Neutrophil (primary cell): ENCODE data around the gene TTC8.
A peak's percentile ranks its signal among the peaks of the same experiment; 100 is the strongest.

Experiments
- H3K27ac ChIP-seq: fragments of 200-600 bp; sonication (generic); 2 replicates; pipeline ENCODE4 v1.5.1; 2016; ENCODE audit warnings: mild to moderate bottlenecking, moderate library complexity
- H3K27me3 ChIP-seq: fragments of 200-600 bp; sonication (generic); 2 replicates; pipeline ENCODE4 v1.6.0; 2016; ENCODE audit warnings: mild to moderate bottlenecking
- H3K36me3 ChIP-seq: fragments of 200-600 bp; sonication (generic); 2 replicates; pipeline ENCODE4 v1.5.1; 2017
- H3K4me1 ChIP-seq, 2 experiments: fragments of 200-600 bp in 1 of 2; sonication (generic) in 1 of 2; 1 replicate in 1 of 2; 2 replicates in 1 of 2; pipeline versions ENCODE4 v1.5.1 to v1.6.1; 2013 to 2016; ENCODE audit warnings: low read depth in 1 of 2, low read length in 1 of 2, mild to moderate bottlenecking in 1 of 2, moderate library complexity in 1 of 2; ENCODE audit not compliant: control insufficient read depth in 1 of 2, insufficient read depth in 1 of 2
- H3K4me3 ChIP-seq, 2 experiments: fragments of 200-600 bp in 1 of 2; sonication (generic) in 1 of 2; 1 replicate in 1 of 2; 2 replicates in 1 of 2; pipeline ENCODE4 v1.5.1; 2013 to 2016; ENCODE audit warnings: low read depth in 1 of 2, low read length in 1 of 2, mild to moderate bottlenecking in 1 of 2, moderate library complexity in 1 of 2
- H3K9me3 ChIP-seq: fragments of 200-600 bp; sonication (generic); 2 replicates; pipeline ENCODE4 v1.5.1; 2016
- CTCF ChIP-seq: fragments of 200-600 bp; sonication (generic); IDR thresholded peaks from 2 replicates; pipeline ENCODE4 v1.5.1; 2016; ENCODE audit warnings: antibody characterized with exemption

Gene TTC8

GRCh38 chr14:88791252-88791621 lies 33.2 kb upstream of the TTC8 start:
- peaks cover 12 to 13% of the 10 kb centered on the region in 2 experiments for H3K4me1 ChIP-seq
- no peak overlapping the region for H3K4me3 ChIP-seq
- TF ChIP-seq CTCF = no peak
- H3K27me3 ChIP-seq = peaks cover 67% of the 10 kb centered on the region
- H3K9me3 ChIP-seq = no peaks in the 10 kb centered on the region
- H3K27ac ChIP-seq = no peak overlapping the region
- no peaks in the 10 kb centered on the region for H3K36me3 ChIP-seq

GRCh38 chr14:88791629-88792472 lies 32.6 kb upstream of the TTC8 start:
- Histone ChIP-seq H3K36me3 (no peaks in the 10 kb centered on the region), H3K4me1 (peaks cover 12 to 13% of the 10 kb centered on the region in 2 experiments), H3K9me3 (no peaks in the 10 kb centered on the region), H3K27me3 (peaks cover 67% of the 10 kb centered on the region), H3K4me3 (peak overlapping the region; percentile 66 to 68), H3K27ac (no peak overlapping the region)
- no peak for TF ChIP-seq CTCF

- H3K9me3 ChIP-seq = no peaks in the 10 kb centered on the region
- H3K36me3 ChIP-seq = no peaks in the 10 kb centered on the region
- peaks cover 12 to 13% of the 10 kb centered on the region in 2 experiments for H3K4me1 ChIP-seq
- H3K27me3 ChIP-seq = peaks cover 70% of the 10 kb centered on the region
- TF ChIP-seq CTCF = no peak
- peak within 1 kb of the TSS; percentile 66 to 68 for H3K4me3 ChIP-seq
- H3K27ac ChIP-seq = peak within 1 kb of the TSS; percentile 39
Measured at GRCh38 chr14:88792473-88793258, 31.8 kb upstream of the TTC8 start, which contains the start of gene EML5. Gene EML5, minus strand, starts transcription at chr14:88792953. Its CDS starts 450 bp downstream, at chr14:88792503.

GRCh38 chr14:88793259-88793625 lies 31.2 kb upstream of the TTC8 start:
- Histone ChIP-seq H3K27me3 (peaks cover 70% of the 10 kb centered on the region), H3K4me1 (peaks cover 12 to 13% of the 10 kb centered on the region in 2 experiments), H3K4me3 (peak overlapping the region; percentile 66 to 68), H3K9me3 (no peaks in the 10 kb centered on the region), H3K27ac (no peak overlapping the region), H3K36me3 (no peaks in the 10 kb centered on the region)
- TF ChIP-seq CTCF = no peak

GRCh38 chr14:88798156-88798555 lies 26.3 kb upstream of the TTC8 start:
- TF ChIP-seq CTCF = no peak
- Histone ChIP-seq H3K4me3 (no peak overlapping the region), H3K27ac (no peak overlapping the region), H3K27me3 (peaks cover 43% of the 10 kb centered on the region), H3K9me3 (no peaks in the 10 kb centered on the region), H3K4me1 (peaks cover 2 to 3% of the 10 kb centered on the region in 2 experiments), H3K36me3 (no peaks in the 10 kb centered on the region)
